Progenitor cell of endocrine pancreas (in vitro differentiated cells): ENCODE results near the gene OSBP2. TPM values are rescaled to one million over a fixed set of nuclear protein-coding genes. Genes with fewer than 3 reads are reported as not detected.

Experiments
- DNase-seq: peaks from one replicate; pipeline ENCODE4 v3.0.0; 2021; ENCODE audit warnings: low spot score; ENCODE audit not compliant: unreplicated experiment
- H3K27ac Mint-ChIP-seq: 2 replicates; pipeline ENCODE4 v1.8.0; 2021; ENCODE audit warnings: mild to moderate bottlenecking, moderate library complexity, mixed read lengths
- H3K27me3 Mint-ChIP-seq: 2 replicates; pipeline ENCODE4 v1.8.0; 2021; ENCODE audit warnings: mixed read lengths
- H3K36me3 Mint-ChIP-seq: 2 replicates; pipeline ENCODE4 v1.8.0; 2022; ENCODE audit warnings: mixed read lengths; ENCODE audit not compliant: insufficient read depth
- H3K4me1 Mint-ChIP-seq: 2 replicates; pipeline ENCODE4 v1.8.0; 2021; ENCODE audit warnings: low read depth, mixed read lengths
- H3K4me3 Mint-ChIP-seq: 2 replicates; pipeline ENCODE4 v1.8.0; 2021; ENCODE audit warnings: low read depth, mild to moderate bottlenecking, moderate library complexity, mixed read lengths
- H3K9me3 Mint-ChIP-seq: 2 replicates; pipeline ENCODE4 v1.8.0; 2021; ENCODE audit warnings: low read depth, mixed read lengths
- total RNA-seq: library from RNA; stranded (reverse); gene quantifications from 2 replicates; pipeline ENCODE4 v1.2.1, GENCODE V29; 2021
- TF ChIP-seq, protein P1 (sequence below): fragments of 200-600 bp; sonication (generic); IDR thresholded peaks from one replicate; pipeline ENCODE4 v1.5.0; 2021; ENCODE audit warnings: antibody characterized with exemption, mild to moderate bottlenecking; ENCODE audit not compliant: unreplicated experiment

Gene OSBP2
- total RNA-seq, 1 donor from 2014 or later: 8.3 TPM

DNA sequence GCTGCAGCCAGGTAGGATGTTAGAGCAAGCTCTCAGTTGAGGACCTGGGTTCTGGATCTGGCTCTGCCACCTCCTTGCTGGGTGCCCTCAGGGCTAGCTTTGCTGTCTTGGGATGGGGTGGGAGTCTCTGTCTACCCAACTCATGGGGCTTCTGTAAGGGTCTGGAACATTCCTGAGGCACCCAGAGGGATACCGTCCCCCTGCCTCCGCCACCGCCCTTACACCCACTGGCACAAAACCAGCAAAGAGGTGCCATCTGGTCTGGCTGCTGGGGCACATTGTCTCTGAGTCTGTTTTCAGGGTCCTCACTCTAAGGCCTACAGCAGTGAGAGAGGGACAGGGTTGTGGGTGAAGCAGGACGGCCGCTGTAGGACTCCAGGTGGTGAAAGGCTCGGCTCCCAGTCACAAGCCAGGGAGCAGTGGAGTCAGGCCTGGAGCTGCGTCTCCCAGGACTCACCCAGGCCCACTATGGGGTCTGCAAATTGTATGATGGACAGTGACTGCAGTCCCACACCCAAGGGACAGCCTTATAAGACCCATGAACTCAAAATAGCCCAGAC, 189.0 kb downstream of the OSBP2 start:
- peaks cover 3% of the 10 kb centered on the region for H3K27me3 Mint-ChIP-seq
- H3K27ac Mint-ChIP-seq: no peak overlapping the region
- no peak for DNase-seq
- H3K36me3 Mint-ChIP-seq: peaks cover 4% of the 10 kb centered on the region
- no peak overlapping the region for H3K4me3 Mint-ChIP-seq
- H3K4me1 Mint-ChIP-seq: peaks cover 4% of the 10 kb centered on the region
- H3K9me3 Mint-ChIP-seq: no peaks in the 10 kb centered on the region
- TF ChIP-seq, protein P1, sequence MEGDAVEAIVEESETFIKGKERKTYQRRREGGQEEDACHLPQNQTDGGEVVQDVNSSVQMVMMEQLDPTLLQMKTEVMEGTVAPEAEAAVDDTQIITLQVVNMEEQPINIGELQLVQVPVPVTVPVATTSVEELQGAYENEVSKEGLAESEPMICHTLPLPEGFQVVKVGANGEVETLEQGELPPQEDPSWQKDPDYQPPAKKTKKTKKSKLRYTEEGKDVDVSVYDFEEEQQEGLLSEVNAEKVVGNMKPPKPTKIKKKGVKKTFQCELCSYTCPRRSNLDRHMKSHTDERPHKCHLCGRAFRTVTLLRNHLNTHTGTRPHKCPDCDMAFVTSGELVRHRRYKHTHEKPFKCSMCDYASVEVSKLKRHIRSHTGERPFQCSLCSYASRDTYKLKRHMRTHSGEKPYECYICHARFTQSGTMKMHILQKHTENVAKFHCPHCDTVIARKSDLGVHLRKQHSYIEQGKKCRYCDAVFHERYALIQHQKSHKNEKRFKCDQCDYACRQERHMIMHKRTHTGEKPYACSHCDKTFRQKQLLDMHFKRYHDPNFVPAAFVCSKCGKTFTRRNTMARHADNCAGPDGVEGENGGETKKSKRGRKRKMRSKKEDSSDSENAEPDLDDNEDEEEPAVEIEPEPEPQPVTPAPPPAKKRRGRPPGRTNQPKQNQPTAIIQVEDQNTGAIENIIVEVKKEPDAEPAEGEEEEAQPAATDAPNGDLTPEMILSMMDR: no peak

DNA sequence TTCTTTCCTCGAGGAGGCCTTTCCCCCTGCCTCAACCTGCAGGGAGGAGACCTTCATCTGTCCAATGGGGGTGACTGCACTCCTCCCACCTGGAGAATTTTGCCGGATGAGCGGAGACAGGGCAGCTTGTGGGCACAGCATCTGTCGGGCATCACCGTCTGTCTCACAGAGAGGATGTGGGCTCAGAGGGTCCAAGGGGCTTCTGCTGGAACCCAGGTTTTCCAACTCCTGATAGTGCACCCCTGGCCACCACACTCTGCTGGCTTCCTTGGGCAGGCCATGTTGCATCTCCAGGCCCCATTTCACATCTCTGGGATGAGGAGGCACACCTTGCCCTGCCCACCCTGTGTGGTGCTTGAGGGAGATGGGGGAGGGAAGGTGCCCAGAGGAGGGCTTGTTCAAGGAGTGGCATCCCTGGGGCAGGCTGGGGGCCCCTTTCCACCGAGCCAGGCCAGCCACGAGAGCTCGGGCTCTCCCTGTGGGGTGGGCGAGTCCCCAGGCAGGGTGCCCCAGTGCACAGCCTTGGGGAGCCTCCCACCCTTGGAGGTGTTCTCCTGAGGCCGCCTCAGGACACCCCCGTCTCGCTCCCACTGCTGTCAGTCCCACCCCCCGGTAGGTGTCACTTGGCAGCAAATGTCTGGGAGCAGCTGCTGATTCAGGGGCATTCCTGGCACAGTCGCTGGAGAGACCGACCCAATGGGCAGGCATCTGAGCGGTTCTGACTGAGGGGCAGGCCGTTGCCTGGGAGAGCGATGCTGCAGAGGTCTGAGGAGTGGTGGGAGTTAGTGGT, 189.7 kb downstream of the OSBP2 start:
- Mint-ChIP-seq H3K4me3 (no peak overlapping the region), H3K4me1 (peaks cover 4% of the 10 kb centered on the region), H3K27me3 (peaks cover 3% of the 10 kb centered on the region), H3K36me3 (peaks cover 7% of the 10 kb centered on the region), H3K27ac (no peak overlapping the region), H3K9me3 (no peaks in the 10 kb centered on the region)
- TF ChIP-seq, protein P1: no peak
- DNase-seq: no peak

DNA sequence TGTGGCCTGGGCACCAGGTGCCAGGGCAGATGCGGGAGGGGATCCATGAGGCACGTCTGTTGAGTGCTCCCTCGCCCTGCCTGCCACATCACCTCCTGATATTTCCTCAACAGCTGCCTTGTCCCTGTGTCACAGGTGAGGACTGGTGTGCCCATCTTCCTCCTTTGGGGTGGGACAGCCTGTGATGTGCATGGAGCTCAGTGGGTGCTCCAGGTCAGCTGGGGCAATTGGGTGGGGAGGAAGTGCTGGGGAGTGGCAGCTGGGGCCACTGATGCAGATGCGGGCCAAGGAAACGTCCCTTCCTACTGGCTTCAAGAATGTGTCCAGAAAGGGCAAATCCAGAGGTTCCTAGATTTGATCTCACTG, 190.3 kb downstream of the OSBP2 start:
- no peak overlapping the region for H3K27ac Mint-ChIP-seq
- H3K36me3 Mint-ChIP-seq: peaks cover 7% of the 10 kb centered on the region
- no peaks in the 10 kb centered on the region for H3K9me3 Mint-ChIP-seq
- H3K4me3 Mint-ChIP-seq: no peak overlapping the region
- no peak for DNase-seq
- peaks cover 4% of the 10 kb centered on the region for H3K4me1 Mint-ChIP-seq
- H3K27me3 Mint-ChIP-seq: peaks cover 3% of the 10 kb centered on the region
- TF ChIP-seq, protein P1: no peak

DNA sequence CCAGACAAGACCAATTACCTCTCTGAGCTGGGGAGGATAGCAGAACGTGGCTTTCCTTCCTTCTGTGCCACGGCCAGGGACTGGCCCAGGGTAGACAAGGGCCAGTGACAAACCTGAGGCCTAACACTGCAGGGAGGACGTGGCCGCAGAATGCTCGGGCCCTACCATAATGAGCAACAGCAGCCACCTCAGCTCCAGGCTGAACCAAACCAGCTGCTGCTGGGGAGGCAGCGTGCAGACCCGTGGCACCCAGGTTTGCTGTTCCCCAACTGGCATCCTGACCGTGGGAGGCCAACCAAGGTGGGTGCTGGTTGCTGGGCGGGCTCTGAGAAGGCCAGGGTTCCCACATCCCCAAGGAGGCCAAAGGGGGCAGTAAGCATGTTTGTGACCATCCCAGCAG, 190.9 kb downstream of the OSBP2 start:
- no peak overlapping the region for H3K4me3 Mint-ChIP-seq
- H3K9me3 Mint-ChIP-seq: no peaks in the 10 kb centered on the region
- no peak overlapping the region for H3K27ac Mint-ChIP-seq
- H3K27me3 Mint-ChIP-seq: peaks cover 3% of the 10 kb centered on the region
- H3K36me3 Mint-ChIP-seq: peaks cover 7% of the 10 kb centered on the region
- TF ChIP-seq, protein P1: no peak
- DNase-seq: no peak
- peaks cover 4% of the 10 kb centered on the region for H3K4me1 Mint-ChIP-seq

DNA sequence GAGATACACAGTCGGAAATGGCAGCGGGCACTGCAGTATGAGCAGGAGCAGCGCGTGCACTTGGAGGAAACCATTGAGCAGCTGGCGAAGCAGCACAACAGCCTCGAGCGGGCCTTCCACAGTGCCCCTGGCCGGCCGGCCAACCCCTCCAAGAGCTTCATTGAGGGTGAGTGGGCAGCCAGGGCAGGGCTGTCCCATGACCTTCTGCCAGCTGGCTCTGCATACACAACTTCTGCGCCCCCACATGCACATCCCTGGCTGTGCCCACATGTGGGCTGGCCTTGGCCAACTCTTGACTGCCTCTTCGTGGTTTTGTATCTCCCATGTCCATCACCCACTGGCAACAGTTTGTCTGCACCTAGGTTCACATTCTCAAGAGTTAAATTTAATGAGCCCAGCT, 192.8 kb downstream of the OSBP2 start:
- Mint-ChIP-seq H3K9me3 (no peaks in the 10 kb centered on the region), H3K36me3 (peaks cover 9% of the 10 kb centered on the region), H3K27ac (no peak overlapping the region), H3K27me3 (peaks cover 3% of the 10 kb centered on the region), H3K4me3 (no peak overlapping the region), H3K4me1 (no peaks in the 10 kb centered on the region)
- DNase-seq: no peak
- TF ChIP-seq, protein P1: no peak
